ENCODE results near the gene ELP1.
"Not testable (repeated sequence)": the region's sequence is repeated elsewhere in the genome, so short reads cannot be mapped to it uniquely, and the experiment has no call there.

The ELP1 gene

GRCh38 chr9:108933718-108934322 is at the start of gene ELP1:
Gene ELP1 (minus strand): TSS chr9:108934124. CDS start chr9:108931146, 2,978 bp downstream.
- peak; percentile 95 for DNase-seq

- no peak for DNase-seq
These were observed 47.0 kb upstream of the ELP1 start for GRCh38 chr9:108980893-108981292.

- DNase-seq: no peak
These were observed 44.3 kb upstream of the ELP1 start for GRCh38 chr9:108978205-108978604.

- DNase-seq: no peak
These were observed 40.0 kb upstream of the ELP1 start for GRCh38 chr9:108973895-108974294.

- DNase-seq: no peak
These were observed 38.8 kb upstream of the ELP1 start for GRCh38 chr9:108972626-108973209.

- peak; percentile 26 for DNase-seq
These were observed 38.3 kb upstream of the ELP1 start for GRCh38 chr9:108972186-108972585.

GRCh38 chr9:108971392-108971791 is 37.5 kb upstream of the ELP1 start:
- not testable (repeated sequence) for DNase-seq

- DNase-seq: no peak
These were observed 34.0 kb upstream of the ELP1 start for GRCh38 chr9:108967916-108968315.

- DNase-seq: no peak
These were observed 29.7 kb upstream of the ELP1 start for GRCh38 chr9:108963459-108964143.

- DNase-seq: no peak
These were observed 27.2 kb upstream of the ELP1 start for GRCh38 chr9:108961151-108961550.

GRCh38 chr9:108960331-108960730 is 26.4 kb upstream of the ELP1 start:
- no peak for DNase-seq

- DNase-seq: no peak
These were observed 22.7 kb upstream of the ELP1 start for GRCh38 chr9:108956631-108957026.

GRCh38 chr9:108956022-108956630 is 22.2 kb upstream of the ELP1 start:
- no peak for DNase-seq

GRCh38 chr9:108953983-108954574 is 20.2 kb upstream of the ELP1 start:
- DNase-seq: peak; percentile 4

GRCh38 chr9:108951578-108951977 is 17.7 kb upstream of the ELP1 start:
- no peak for DNase-seq

- DNase-seq: no peak
These were observed 16.2 kb upstream of the ELP1 start for GRCh38 chr9:108950168-108950567.

GRCh38 chr9:108939975-108940374 is 6.1 kb upstream of the ELP1 start:
- DNase-seq: no peak

- no peak for DNase-seq
These were observed 3.8 kb upstream of the ELP1 start for GRCh38 chr9:108937561-108938305.

GRCh38 chr9:108934323-108934893 is 484 bp upstream of the ELP1 start, which contains the start of gene ABITRAM:
Gene ABITRAM (plus strand): TSS chr9:108934400. CDS start chr9:108934487, 87 bp downstream.
- DNase-seq: peak; percentile 83

GRCh38 chr9:108933231-108933717 is 650 bp downstream of the ELP1 start:
- peak; percentile 60 for DNase-seq

GRCh38 chr9:108928386-108928785 is 5.5 kb downstream of the ELP1 start:
- DNase-seq: no peak

GRCh38 chr9:108924466-108924865 is 9.5 kb downstream of the ELP1 start:
- no peak for DNase-seq
